A549 (cell line): ENCODE data around the gene TRAPPC13. TPM values are rescaled to one million over a fixed set of nuclear protein-coding genes. Genes with fewer than 3 reads are reported as not detected.

Experiments used
- ATAC-seq, 2 experiments: fragments of 200-7000 bp in 1 of 2; fragments of >200 bp in 1 of 2; cut with Nextera tagmentation in 1 of 2; cut with Tn5 transposase in 1 of 2; 3 replicates each; pipeline versions ENCODE4 v1.8.0 to v1.9.1; 2018 to 2020; ENCODE audit warnings: mild to moderate bottlenecking in 1 of 2, moderate library complexity in 1 of 2
- CTCF ChIA-PET: fragments of 300-600 bp; sonication (Branson Sonifier 250); formaldehyde crosslinking; extraction: SDS; loops from one replicate; lab custom pipeline; 2021; ENCODE audit warnings: antibody characterized with exemption, inconsistent platforms; lab: Yijun Ruan, JAX
- POLR2A ChIA-PET: fragments of 350-600 bp; formaldehyde crosslinking; extraction: SDS; loops from one replicate; lab custom pipeline; 2021; ENCODE audit warnings: antibody characterized with exemption, inconsistent platforms; lab: Yijun Ruan, JAX
- DNase-seq, 2 experiments: peaks; one replicate each; pipeline versions ENCODE4 v3.0.0 to v3.0.0-alpha.2; 2011 to 2016; ENCODE audit warnings: low read depth in 1 of 2, low spot score in 1 of 2
- FAIRE-seq: peaks from 2 replicates; lab custom pipeline; 2011; peaks lifted over from hg19 to GRCh38; lab: Jason Lieb, UNC
- H3K27ac ChIP-seq, 2 experiments: fragments of >200 bp; sonication (Bioruptor Twin); formaldehyde crosslinking; 3 replicates each; pipeline ENCODE4 v1.5.1; 2016 to 2017
- H3K4me1 ChIP-seq: fragments of >200 bp; sonication (Bioruptor Twin); formaldehyde crosslinking; 3 replicates; pipeline ENCODE4 v1.6.1; 2016
- H3K4me2 ChIP-seq: fragments of >200 bp; sonication (Bioruptor Twin); formaldehyde crosslinking; 3 replicates; pipeline ENCODE4 v1.6.1; 2016
- H3K4me3 ChIP-seq: fragments of >200 bp; sonication (Bioruptor Twin); formaldehyde crosslinking; 3 replicates; pipeline ENCODE4 v1.5.1; 2016
- H3K9me3 ChIP-seq: fragments of >200 bp; sonication (Bioruptor Twin); formaldehyde crosslinking; 3 replicates; pipeline ENCODE4 v1.6.1; 2016
- CBX2 ChIP-seq: fragments of 200-600 bp; sonication (generic); IDR thresholded peaks from 2 replicates; pipeline ENCODE4 v1.6.1; 2016; ENCODE audit warnings: low read depth, mild to moderate bottlenecking, borderline replicate concordance
- CBX8 ChIP-seq: fragments of 200-600 bp; sonication (generic); IDR thresholded peaks from 2 replicates; pipeline ENCODE4 v1.6.1; 2016
- CEBPB ChIP-seq, 2 experiments: fragments of >200 bp in 1 of 2; sonication (Bioruptor Twin) in 1 of 2; formaldehyde crosslinking in 1 of 2; IDR thresholded peaks; 2 replicates each; pipeline ENCODE4 v1.6.1; 2012 to 2016
- CHD2 ChIP-seq: fragments of 150-350 bp; IDR thresholded peaks from 2 replicates; pipeline ENCODE4 v1.6.1; 2014; ENCODE audit warnings: low read length; ENCODE audit not compliant: partially characterized antibody
- CHD4 ChIP-seq: fragments of 200-600 bp; sonication (generic); IDR thresholded peaks from 2 replicates; pipeline ENCODE4 v1.6.1; 2016; ENCODE audit warnings: antibody characterized with exemption, mild to moderate bottlenecking, borderline replicate concordance
- EHF ChIP-seq: fragments of 250-450 bp; sonication (Bioruptor Pico); IDR thresholded peaks from 2 replicates; pipeline ENCODE4 v1.5.0; 2020; ENCODE audit warnings: mild to moderate bottlenecking
- FOXS1 ChIP-seq: fragments of 250-450 bp; sonication (Bioruptor Pico); IDR thresholded peaks from 2 replicates; pipeline ENCODE4 v1.5.0; 2020; ENCODE audit warnings: mild to moderate bottlenecking, moderate library complexity
- GATA3 ChIP-seq: IDR thresholded peaks from 2 replicates; pipeline ENCODE4 v1.6.1; 2012; ENCODE audit warnings: borderline replicate concordance
- HDAC2 ChIP-seq: fragments of 200-600 bp; sonication (generic); IDR thresholded peaks from 2 replicates; pipeline ENCODE4 v1.6.1; 2016
- HEYL ChIP-seq: fragments of 250-450 bp; sonication (Bioruptor Pico); IDR thresholded peaks from 2 replicates; pipeline ENCODE4 v1.8.0; 2021; ENCODE audit warnings: mild to moderate bottlenecking, moderate library complexity
- JUN ChIP-seq, 2 experiments: fragments of >200 bp; sonication (Bioruptor Twin); formaldehyde crosslinking; IDR thresholded peaks; 2 replicates in 1 of 2; 3 replicates in 1 of 2; pipeline ENCODE4 v1.6.1; 2016 to 2017
- JUNB ChIP-seq: fragments of >200 bp; sonication (Bioruptor Twin); formaldehyde crosslinking; IDR thresholded peaks from 2 replicates; pipeline ENCODE4 v1.6.1; 2016
- KDM1A ChIP-seq: fragments of 200-600 bp; sonication (generic); IDR thresholded peaks from 2 replicates; pipeline ENCODE4 v1.6.1; 2016; ENCODE audit warnings: low read depth, mild to moderate bottlenecking
- KDM5A ChIP-seq: fragments of 200-600 bp; sonication (generic); IDR thresholded peaks from 2 replicates; pipeline ENCODE4 v1.6.1; 2016; ENCODE audit warnings: antibody characterized with exemption, mild to moderate bottlenecking
- MYC ChIP-seq: IDR thresholded peaks from 2 replicates; pipeline ENCODE4 v1.6.1; 2012; ENCODE audit warnings: mild to moderate bottlenecking, inconsistent platforms, low read length, improper control_type of control experiment, borderline replicate concordance
- NFE2L2 ChIP-seq: fragments of 150-350 bp; conservative IDR thresholded peaks from 2 replicates; pipeline ENCODE4 v1.6.1; 2014; ENCODE audit warnings: low read length
- POLR2A ChIP-seq: IDR thresholded peaks from 2 replicates; pipeline ENCODE4 v1.6.1; 2012; ENCODE audit warnings: mild to moderate bottlenecking, low read length
- POLR2AphosphoS2 ChIP-seq: conservative IDR thresholded peaks from 2 replicates; pipeline ENCODE4 v1.6.1; 2012; ENCODE audit warnings: low read length, improper control_type of control experiment, inconsistent platforms
- RAD21 ChIP-seq, 2 experiments: fragments of >200 bp in 1 of 2; sonication (Bioruptor Twin) in 1 of 2; formaldehyde crosslinking in 1 of 2; IDR thresholded peaks in 1 of 2; conservative IDR thresholded peaks in 1 of 2; 2 replicates in 1 of 2; 3 replicates in 1 of 2; pipeline ENCODE4 v1.6.1; 2012 to 2018; ENCODE audit warnings: inconsistent platforms in 1 of 2
- RARB ChIP-seq: fragments of 250-450 bp; sonication (Bioruptor Pico); IDR thresholded peaks from 2 replicates; pipeline ENCODE4 v1.8.0; 2021; ENCODE audit warnings: mild to moderate bottlenecking, moderate library complexity
- RFX5 ChIP-seq: fragments of 450-650 bp; IDR thresholded peaks from 2 replicates; pipeline ENCODE4 v1.7.1; 2014; ENCODE audit warnings: antibody characterized with exemption, mild to moderate bottlenecking, moderate library complexity
- RNF2 ChIP-seq: fragments of 200-600 bp; sonication (generic); IDR thresholded peaks from 2 replicates; pipeline ENCODE4 v1.6.1; 2016; ENCODE audit warnings: low read depth, mild to moderate bottlenecking, antibody characterized with exemption, moderate library complexity, borderline replicate concordance
- ZC3H11A ChIP-seq: fragments of 450-650 bp; IDR thresholded peaks from 2 replicates; pipeline ENCODE4 v1.6.1; 2014; ENCODE audit warnings: antibody characterized with exemption, mild to moderate bottlenecking
- ZFP36 ChIP-seq: fragments of 450-650 bp; IDR thresholded peaks from 2 replicates; pipeline ENCODE4 v1.6.1; 2014; ENCODE audit warnings: borderline replicate concordance; ENCODE audit not compliant: partially characterized antibody
- ZNF302 ChIP-seq: fragments of 250-450 bp; sonication (Bioruptor Pico); IDR thresholded peaks from 2 replicates; pipeline ENCODE4 v1.9.0; 2021; ENCODE audit warnings: inconsistent platforms, mild to moderate bottlenecking, moderate library complexity
- ZSCAN20 ChIP-seq: fragments of 250-450 bp; sonication (Bioruptor Pico); IDR thresholded peaks from 2 replicates; pipeline ENCODE4 v1.8.0; 2022; ENCODE audit warnings: mild to moderate bottlenecking, moderate library complexity
- WGBS: methylation state at CpG from one replicate; pipeline ENCODE4 v1.1.6; 2017; ENCODE audit errors: missing lambda C conversion rate; 5-methylcytosine and 5-hydroxymethylcytosine counted together
- polyA plus RNA-seq, 4 experiments: library from polyadenylated mRNA; depleted of rRNA in 3 of 4; stranded (reverse); fragments of >200 nt; fragmentation: RNase III in 1 of 4; extraction: RNeasy Plus Mini Kit Qiagen cat#74134 plus additional on column Dnase treatment in 1 of 4; gene quantifications; 2 replicates in 3 of 4; 3 replicates in 1 of 4; pipeline ENCODE4 v1.2.3, GENCODE V29; 2011 to 2017
- TF ChIP-seq, protein P1 (sequence below): fragments of >200 bp; sonication (Bioruptor Twin); formaldehyde crosslinking; IDR thresholded peaks from 2 replicates; pipeline ENCODE4 v1.6.1; 2016
- TF ChIP-seq, protein P2 (sequence below): IDR thresholded peaks from 2 replicates; pipeline ENCODE4 v1.6.1; 2012

TRAPPC13 gene
- polyA plus RNA-seq, 2 of the 4 experiments (the other 2 are of a cell fraction) = 17.2 to 35.1 TPM

DNA sequence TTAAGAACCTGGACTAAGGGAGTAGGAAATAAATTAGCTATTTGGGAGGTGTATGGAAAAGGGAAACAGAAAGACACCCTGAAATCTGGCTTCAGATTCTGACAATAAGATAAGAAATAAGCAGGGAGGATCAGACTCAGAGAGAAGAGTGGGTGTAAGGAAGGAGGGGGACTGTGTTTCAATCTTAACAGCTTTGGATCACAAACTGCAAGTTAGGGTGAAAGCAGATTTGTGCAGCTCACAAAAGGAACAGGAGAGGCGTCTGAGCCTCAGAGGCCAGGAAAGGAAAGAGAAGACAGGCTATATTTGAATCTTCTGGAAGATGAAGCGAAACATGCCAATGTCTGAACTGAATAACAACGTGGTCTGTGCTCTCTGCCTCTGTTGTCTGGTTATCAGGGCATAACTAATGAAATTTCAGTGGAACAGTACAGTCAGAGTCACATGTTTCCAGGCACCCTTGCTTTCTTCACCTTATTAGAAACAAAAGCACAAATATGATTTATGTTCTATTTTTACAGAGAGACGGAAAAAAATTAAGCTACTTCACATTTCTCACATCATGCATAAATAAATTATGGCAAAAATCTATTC, 70.4 kb downstream of the TRAPPC13 start:
- CTCF ChIA-PET = interaction anchor here (1.3 to 1.9 kb wide), 2 partner anchors 16 to 31 kb away, joined by 4 to 5 read pairs; no protein-coding TSS in a partner anchor
- H3K4me2 ChIP-seq = no peak overlapping the region
- no peaks in the 10 kb centered on the region for H3K4me1 ChIP-seq
- 74% methylated on average over 4 of the region's 4 CpGs for WGBS
- no peak for TF ChIP-seq EHF (CRISPR knock-in tag)
- TF ChIP-seq CBX8 = no peak
- TF ChIP-seq HDAC2 = no peak
- TF ChIP-seq RFX5 = no peak
- no peak for TF ChIP-seq GATA3
- no peak for TF ChIP-seq NFE2L2
- no peak for TF ChIP-seq CHD4
- TF ChIP-seq RAD21 (conservative IDR thresholded peaks at IDR 0.05 in 1 of 2, IDR thresholded peaks at IDR 0.05 in 1 of 2) = no peak
- FAIRE-seq = no peak
- no peak overlapping the region for H3K4me3 ChIP-seq
- no peak for ATAC-seq
- POLR2A ChIA-PET = no interaction called here
- H3K9me3 ChIP-seq = no peaks in the 10 kb centered on the region
- H3K27ac ChIP-seq = no peak overlapping the region
- DNase-seq = no peak

DNA sequence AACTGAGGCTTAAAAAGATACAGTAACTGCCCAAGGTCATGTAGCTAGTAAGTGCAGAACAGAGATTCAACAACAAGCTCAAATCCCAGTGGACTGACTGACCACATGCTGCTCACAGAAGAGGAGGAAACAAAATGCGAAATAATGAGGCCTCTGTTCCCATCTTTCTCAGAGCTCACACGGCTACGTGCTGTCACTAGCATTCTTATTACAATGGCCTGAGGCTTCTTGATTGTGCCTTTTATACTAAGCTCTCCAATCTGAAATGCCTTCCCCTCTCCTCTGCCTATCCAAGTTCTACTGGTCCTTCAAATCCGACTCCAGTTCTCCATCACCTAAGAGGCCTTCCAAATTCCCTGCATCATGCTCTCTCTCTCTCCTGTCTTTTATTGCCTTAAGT, 71.1 kb downstream of the TRAPPC13 start:
- 92% methylated on average over 4 of the region's 4 CpGs for WGBS
- Histone ChIP-seq H3K4me1 (no peaks in the 10 kb centered on the region), H3K4me3 (no peak overlapping the region), H3K27ac (no peak overlapping the region), H3K4me2 (no peak overlapping the region), H3K9me3 (no peaks in the 10 kb centered on the region)
- no peak for ATAC-seq
- no peak for TF ChIP-seq JUNB
- TF ChIP-seq RARB = no peak
- TF ChIP-seq ZNF302 (CRISPR knock-in tag) = no peak
- no peak for TF ChIP-seq POLR2A
- TF ChIP-seq RNF2 = no peak
- TF ChIP-seq KDM5A = no peak
- TF ChIP-seq, protein P1, sequence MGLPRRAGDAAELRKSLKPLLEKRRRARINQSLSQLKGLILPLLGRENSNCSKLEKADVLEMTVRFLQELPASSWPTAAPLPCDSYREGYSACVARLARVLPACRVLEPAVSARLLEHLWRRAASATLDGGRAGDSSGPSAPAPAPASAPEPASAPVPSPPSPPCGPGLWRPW = no peak
- TF ChIP-seq MYC = no peak
- no peak for TF ChIP-seq KDM1A
- TF ChIP-seq ZFP36 = no peak
- TF ChIP-seq JUN (IDR thresholded peaks at IDR 0.05) = no peak
- no peak for TF ChIP-seq POLR2AphosphoS2
- ChIA-PET CTCF (no interaction called here), POLR2A (no interaction called here)
- DNase-seq = no peak
- no peak for FAIRE-seq

DNA sequence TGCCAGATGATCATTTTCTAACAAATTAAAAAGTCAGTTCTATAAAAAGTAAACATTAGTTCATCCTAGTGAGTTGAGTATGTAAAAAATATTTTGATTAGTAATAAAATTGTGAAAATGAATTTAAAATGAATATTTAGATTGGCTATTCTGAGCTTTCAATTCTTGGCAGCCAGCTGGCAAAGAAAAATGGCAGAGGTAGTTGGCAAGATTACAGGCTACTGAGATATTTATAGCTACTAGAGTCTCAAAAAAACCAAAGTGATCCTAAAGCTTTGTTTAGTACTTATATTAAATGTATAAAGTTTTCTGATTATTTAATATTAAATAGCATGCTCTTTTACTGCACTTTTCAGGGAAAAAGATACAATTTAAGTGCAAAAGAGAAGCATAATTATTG, 72.1 kb downstream of the TRAPPC13 start:
- Histone ChIP-seq H3K4me3 (no peak overlapping the region), H3K4me2 (no peak overlapping the region), H3K27ac (no peak overlapping the region), H3K9me3 (no peaks in the 10 kb centered on the region), H3K4me1 (no peaks in the 10 kb centered on the region)
- POLR2A ChIA-PET = no interaction called here
- no peak for FAIRE-seq
- ATAC-seq = no peak
- no peak for DNase-seq
- TF ChIP-seq KDM1A (no peak), JUN (IDR thresholded peaks at IDR 0.05) (no peak), FOXS1 (CRISPR knock-in tag) (no peak), CHD2 (no peak), CEBPB (IDR thresholded peaks at IDR 0.05) (no peak), ZC3H11A (no peak)
- CTCF ChIA-PET = no interaction called here

DNA sequence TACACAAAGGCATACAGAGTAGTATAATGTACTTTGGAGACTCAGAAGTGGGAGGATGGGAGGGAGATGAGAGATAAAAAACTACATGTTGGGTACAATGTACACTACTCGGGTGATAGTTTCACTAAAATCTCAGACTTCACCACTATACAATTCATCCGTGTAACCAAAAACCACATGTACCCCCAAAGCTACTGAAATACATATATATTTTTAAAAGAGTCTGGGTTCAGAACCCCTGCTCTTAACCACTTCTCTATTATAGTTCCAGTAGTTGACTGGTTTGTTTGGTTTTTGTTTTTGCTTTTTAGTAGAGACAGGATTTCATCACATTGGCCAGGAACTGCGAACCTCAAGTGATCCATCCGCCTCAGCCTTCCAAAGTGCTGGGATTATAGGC, 74.5 kb downstream of the TRAPPC13 start:
- no peaks in the 10 kb centered on the region for H3K9me3 ChIP-seq
- CTCF ChIA-PET = no interaction called here
- no peak overlapping the region for H3K4me3 ChIP-seq
- H3K4me1 ChIP-seq = no peaks in the 10 kb centered on the region
- ATAC-seq (no peak), DNase-seq (no peak), FAIRE-seq (no peak)
- H3K27ac ChIP-seq = no peak overlapping the region
- H3K4me2 ChIP-seq = no peak overlapping the region
- POLR2A ChIA-PET = no interaction called here
- WGBS = 89% methylated on average over 4 of the region's 4 CpGs
- no peak for TF ChIP-seq KDM5A
- no peak for TF ChIP-seq HEYL (CRISPR knock-in tag)
- no peak for TF ChIP-seq NFE2L2
- TF ChIP-seq ZC3H11A = no peak
- TF ChIP-seq CBX2 = no peak
- TF ChIP-seq ZSCAN20 (CRISPR knock-in tag) = no peak
- TF ChIP-seq, protein P2, sequence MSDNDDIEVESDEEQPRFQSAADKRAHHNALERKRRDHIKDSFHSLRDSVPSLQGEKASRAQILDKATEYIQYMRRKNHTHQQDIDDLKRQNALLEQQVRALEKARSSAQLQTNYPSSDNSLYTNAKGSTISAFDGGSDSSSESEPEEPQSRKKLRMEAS = no peak
